GM19372 (cell line): ENCODE measurements around the gene TMEM175.
"Not testable (repeated sequence)": the region's sequence is repeated elsewhere in the genome, so short reads cannot be mapped to it uniquely, and the experiment has no call there.

Experiments used
- ATAC-seq: cut with Tn5 transposase; IDR thresholded peaks from one replicate; pipeline ENCODE4 v1.9.1; 2021; ENCODE audit warnings: mild to moderate bottlenecking, low read depth, moderate library complexity; ENCODE audit not compliant: unreplicated experiment

The TMEM175 gene

DNA sequence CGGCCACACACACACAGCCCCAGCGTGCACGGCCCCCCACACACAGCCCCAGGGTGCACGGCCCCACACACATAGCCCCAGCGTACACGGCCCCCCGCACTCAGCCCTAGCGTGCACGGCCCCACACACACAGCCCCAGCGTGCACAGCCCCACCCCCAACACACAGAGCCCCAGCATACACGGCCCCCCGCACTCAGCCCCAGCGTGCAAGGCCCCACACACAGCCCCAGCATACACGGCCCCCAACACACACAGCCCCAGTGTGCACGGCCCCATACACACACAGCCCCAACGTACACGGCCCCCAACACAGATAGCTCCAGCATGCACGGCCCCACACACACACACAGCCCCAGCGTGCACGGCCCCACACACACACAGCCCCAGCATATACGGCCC lies 17.7 kb upstream of the TMEM175 start:
- ATAC-seq, result no peak

DNA sequence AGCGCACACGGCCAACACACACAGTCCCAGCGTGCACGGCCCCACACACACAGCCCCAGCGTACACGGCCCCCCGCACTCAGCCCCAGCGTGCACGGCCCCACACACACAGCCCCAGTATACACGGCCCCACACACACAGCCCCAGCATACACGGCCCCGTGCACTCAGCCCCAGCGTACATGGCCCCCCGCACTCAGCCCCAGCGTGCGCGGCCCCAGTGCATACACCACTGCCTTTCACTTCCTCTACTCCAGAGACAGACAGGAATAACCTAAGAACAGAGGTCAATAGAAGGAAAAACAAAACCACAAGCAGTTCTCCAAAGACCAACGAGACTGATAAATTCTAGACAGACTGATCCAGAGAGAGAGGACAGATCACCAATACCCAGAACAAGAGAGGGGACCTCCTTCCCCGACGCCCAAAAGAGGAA lies 17.2 kb upstream of the TMEM175 start:
- ATAC-seq, result no peak

DNA sequence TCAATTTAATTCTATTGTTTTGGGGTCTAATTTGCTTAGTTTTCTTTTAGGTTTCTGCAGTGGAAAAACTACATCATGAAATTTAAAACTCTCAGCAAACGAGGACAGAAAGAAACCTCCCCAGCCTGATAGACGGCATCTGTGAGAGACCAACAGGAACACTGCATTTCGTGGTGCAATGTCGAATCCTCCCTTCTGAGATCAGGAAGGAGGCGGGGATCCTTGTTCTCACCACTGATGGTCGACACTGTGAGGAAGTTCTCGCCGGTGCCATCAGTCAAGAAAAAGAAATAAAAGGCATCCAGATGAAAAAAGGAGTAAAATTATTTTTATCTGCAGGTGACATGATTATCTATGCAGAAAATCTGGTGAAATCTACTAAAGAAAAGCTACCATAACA lies 16.7 kb upstream of the TMEM175 start:
- ATAC-seq, result no peak

DNA sequence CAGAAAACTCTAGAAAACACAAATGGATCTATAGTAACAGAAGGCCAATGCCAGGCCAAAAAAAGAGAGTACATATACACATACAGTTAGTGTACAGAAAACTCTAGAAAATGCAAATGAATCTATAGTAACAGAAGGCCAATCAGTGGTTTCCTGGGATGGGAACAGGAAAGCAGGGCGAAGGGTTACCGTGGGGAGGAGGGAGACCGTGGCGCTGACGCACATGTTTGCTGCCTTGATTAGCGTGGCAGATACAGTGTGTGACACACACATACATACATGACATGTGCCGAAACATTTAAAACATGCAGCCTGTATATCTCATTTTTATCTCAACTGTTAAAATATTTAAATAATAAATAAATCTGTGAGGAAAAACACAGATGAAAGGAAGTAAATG lies 14.8 kb upstream of the TMEM175 start:
- no peak for ATAC-seq

DNA sequence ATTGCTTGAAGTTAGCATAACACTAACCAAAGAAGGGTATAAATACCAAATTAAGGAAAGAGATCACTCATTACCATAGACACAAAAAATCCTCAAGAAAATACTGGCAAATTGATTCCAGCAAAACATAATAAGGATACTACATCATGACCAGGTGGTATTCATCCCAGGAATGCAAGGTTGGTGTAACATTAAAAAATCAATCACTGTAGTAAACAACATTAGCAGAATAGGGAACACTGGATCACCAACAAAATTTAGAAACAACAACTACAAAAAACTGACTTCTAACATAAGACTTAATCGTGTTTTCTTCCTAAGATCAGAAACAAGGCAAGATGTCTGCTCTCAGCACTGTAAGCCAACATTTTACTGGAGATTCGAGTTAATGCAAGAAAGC lies 14.3 kb upstream of the TMEM175 start:
- no peak for ATAC-seq

DNA sequence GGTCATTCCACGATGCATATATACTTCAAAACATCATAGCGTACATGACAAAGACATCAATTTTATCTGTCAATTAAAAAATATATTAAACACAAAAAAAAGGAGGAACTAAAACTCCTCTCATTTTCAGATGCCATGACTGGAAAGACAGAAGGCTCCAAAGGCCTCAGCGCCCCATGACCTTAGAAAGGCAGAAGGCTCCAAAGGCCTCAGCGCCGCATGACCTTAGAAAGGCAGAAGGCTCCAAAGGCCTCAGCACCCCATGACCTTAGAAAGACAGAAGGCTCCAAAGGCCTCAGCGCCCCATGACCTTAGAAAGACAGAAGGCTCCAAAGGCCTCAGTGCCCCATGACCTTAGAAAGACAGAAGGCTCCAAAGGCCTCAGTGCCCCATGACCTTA lies 13.7 kb upstream of the TMEM175 start:
- not testable (repeated sequence) for ATAC-seq

DNA sequence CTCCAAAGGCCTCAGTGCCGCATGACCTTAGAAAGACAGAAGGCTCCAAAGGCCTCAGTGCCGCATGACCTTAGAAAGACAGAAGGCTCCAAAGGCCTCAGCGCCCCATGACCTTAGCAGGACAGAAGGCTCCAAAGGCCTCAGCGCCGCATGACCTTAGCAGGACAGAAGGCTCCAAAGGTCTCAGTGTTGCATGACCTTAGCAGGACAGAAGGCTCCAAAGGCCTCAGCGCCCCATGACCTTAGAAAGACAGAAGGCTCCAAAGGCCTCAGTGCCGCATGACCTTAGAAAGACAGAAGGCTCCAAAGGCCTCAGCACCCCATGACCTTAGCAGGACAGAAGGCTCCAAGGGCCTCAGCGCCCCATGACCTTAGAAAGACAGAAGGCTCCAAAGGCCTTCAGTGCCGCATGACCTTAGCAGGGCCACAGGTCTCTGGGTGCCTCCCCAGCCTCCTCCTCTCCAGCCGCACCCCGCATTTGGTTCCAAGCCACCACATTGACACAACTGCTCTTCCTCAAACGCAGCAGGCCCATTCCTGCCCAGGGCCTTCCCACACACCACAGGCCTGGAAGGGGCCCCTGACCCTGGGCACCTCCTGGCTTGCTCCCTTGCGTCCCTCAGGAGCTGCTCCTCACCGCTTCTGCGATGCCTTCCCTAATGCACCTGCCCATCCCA lies 13.1 kb upstream of the TMEM175 start:
- not testable (repeated sequence) for ATAC-seq

DNA sequence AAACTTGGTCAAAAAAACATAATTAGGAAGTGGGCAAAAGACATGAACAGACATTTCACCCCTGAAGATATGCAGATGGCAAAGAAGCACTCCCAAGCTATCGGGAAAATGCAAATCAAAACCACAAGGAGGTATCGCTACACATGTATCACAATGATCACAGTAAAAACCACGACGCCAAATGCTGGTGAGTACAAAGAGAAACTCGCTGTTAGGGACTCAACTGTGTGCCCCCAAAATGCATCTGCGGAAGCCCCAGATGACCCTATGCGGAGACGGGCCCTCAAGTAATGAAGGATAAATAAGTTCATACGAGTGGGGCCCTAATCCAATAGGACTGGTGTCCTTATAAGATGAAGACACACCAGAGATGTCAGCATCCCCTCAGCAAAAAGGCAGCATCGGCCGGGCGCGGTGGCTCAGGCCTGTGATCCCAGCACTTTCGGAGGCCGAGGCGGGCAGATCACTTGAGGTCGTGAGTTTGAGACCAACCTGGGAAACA lies 10.4 kb upstream of the TMEM175 start:
- ATAC-seq, result no peak

DNA sequence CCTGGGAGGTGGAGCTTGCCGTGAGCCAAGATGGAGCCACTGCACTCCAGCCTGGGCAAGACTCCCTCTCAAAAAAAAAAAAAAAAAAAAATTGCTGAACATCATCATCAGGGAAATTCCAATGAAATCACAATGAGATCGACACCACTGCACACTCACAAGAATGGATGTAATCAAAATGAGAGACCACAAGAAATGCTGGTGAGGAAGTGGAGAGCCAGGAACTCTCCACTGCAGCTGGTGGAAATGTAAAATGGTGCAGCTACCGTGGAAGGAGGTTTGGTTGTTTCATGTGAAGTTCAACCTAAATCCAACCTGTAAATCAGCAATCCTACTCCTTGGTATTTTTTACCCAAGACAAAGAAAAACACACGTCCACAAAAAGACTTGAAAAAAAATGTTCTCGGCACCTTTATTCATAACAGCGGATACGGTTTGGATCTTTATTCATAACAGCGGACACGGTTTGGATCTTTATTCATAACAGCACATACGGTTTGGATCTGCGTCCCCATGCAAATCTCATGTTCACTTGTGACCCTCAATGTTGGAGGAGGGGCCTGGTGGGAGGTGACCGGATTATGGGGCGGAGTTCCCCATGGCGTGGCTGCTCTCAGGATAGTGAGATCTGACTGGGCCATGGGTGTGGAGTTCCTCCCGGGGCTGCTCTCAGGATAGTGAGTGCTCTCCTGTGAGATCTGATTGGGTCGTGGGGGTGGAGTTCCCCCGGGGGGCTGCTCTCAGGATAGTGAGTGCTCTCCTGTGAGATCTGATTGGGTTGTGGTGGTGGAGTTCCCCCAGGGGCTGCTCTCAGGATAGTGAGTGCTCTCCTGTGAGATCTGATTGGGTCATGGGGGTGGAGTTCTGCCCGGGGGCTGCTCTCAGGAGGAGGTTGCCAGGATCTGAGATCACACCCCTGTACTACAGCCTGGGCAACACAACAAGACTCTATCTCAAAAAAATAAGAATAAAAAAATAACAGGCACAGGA lies 7.9 kb upstream of the TMEM175 start:
- no peak for ATAC-seq

DNA sequence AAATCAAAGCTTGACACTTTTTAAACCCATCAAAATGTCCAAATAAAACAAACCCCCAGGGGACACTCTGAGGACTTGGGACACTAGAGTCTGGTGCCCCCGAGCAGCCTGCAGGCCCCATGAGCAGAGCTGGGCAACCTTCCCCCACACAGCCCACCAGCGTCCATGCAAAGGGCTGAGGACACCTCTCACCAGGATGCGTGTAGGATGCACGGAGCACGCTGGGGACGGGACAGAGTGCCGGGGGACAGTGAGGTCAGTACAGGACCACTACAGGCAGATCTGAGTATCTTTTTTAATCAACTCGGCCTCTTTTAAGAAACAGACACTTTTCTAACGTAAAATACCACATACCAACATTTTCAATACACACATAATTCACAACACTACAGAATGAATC lies 7.1 kb upstream of the TMEM175 start:
- ATAC-seq, result no peak

DNA sequence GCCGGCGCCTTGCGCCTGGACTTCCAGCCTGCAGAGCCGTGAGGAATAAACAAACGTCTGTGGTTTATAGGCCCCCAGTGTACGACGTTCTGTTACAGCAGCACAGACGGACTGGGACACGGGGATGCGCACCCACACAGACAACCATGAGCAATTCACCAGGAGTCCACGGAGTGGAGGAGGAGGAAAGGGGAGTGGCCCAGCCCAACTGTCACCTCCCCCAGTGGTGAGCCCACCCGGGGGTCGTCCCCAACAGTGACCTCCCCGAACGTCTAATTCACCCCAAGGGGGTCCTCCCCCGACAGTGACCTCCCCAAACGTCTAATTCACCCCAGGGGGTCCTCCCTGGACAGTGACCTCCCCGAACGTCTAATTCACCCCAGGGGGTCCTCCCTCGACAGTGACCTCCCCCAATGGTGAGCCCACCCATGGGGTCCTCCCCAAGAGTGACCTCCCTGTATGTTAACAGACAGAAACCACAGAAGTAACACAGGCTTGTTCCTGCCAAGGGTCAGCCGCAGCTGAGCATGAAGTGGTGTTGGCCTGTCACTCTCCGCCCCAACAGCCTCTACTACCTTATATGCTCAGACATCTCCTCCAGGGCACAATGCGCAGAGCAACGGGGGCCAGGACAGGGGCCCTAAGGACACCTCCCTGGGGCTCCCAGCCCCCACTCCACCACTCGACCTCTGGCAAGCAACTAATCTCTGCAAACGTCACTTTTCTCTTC lies 6.3 kb upstream of the TMEM175 start:
- no peak for ATAC-seq

DNA sequence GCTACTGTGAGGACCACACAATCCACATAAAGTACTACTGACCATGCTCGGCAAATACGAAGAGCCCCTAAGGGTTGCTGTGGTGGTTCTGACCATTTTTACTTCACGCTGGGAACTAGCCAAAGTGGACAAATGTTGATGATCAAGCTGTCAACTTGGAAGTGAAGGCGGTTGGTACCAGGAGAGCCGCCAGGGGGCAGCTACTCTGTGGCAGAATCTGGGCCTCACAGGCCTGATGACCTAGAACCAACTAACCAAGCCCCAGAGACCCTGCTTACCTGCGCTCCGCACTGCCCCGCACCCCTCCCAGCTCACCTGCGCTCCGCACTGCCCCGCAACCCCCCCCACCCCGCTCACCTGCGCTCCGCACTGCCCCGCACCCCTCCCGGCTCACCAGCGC lies 5.7 kb upstream of the TMEM175 start:
- no peak for ATAC-seq

DNA sequence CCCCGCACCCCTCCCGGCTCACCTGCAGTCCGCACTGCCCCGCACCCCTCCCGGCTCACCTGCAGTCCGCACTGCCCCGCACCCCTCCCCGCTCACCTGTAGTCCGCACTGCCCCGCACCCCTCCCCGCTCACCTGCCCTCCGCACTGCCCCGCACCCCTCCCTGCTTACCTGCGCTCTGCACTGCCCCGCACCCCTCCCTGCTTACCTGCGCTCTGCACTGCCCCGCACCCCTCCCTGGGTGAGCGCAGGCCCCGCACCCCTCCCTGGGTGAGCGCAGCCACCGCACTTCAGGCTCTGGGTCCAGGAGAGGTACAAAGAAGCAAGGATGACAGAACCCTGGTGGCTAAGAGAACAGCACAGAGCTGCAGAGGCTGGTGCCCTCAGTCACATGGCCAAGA lies 4.7 kb upstream of the TMEM175 start:
- not testable (repeated sequence) for ATAC-seq

DNA sequence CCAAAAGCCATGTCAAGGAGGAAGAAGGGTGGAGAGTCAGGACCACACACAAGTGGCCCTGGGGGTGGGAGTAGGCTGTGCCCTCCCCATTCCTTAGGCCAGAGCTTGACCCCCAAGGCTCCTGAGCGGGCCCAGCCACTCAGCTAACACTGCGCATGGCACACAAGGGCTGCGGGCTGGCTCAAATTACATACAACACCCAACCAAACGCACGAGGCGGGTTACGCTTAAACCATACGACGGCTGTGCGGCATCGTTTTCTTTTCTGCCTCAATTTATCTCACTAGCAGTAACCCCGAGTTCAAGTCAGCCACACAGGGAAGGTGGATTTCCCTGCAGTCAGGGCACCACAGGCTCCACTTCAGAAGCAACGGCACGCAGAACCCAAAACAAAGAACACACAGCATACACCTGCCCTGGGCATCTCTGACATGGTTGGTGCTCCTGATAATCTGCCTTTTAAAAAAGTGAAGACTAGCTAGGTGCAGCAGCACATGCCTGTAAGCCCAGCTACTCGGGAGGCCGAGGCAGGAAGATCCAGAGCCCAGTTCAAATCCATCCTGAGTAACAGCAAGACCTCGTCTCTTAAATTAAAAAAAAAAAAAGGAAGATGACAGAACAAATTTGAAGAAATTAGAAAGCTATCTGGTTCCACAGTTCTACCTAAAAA lies 3.0 kb upstream of the TMEM175 start:
- no peak for ATAC-seq

DNA sequence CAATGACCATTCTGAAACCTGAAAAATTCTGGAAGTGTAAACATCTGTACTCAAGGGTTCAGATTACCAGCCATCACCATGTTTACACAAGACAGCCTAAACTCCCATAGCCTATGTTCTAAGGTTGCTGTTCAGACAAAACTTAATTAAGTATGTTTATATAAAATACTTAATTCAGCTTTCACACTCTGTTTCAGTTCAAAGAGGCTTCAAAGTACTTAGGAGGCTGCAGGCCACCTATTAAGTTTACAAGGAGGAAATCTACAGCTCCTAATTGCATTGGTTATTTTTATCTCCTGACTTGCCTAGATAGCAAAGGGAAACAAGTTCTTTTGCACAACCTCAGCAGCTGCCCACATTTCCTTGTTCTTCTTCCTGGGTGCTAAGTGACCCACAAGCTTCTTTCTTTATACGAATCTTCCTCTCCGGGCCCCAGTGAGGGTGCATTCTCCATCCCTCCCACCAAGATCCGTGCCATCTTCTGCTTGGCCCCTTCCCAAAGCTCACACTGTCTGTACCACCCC lies 2.2 kb upstream of the TMEM175 start:
- ATAC-seq, result no peak

DNA sequence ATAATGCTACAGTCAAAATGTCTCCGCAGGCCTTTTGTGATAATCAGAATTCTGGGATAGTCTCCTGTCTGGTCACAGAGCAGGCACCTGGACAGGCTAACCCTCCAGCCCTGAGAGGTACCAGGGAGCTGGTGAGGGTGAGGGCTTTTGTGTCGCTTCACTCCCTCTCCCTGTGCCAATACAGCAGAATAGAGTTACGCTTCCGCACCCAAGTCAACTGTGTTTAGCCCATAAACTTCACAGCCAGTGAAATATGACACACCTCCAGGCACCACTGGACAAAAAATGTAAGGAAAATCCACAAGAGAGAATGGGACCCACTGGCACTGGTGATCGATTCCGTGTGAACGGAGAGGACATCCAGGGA lies 1.4 kb upstream of the TMEM175 start:
- ATAC-seq, result no peak

DNA sequence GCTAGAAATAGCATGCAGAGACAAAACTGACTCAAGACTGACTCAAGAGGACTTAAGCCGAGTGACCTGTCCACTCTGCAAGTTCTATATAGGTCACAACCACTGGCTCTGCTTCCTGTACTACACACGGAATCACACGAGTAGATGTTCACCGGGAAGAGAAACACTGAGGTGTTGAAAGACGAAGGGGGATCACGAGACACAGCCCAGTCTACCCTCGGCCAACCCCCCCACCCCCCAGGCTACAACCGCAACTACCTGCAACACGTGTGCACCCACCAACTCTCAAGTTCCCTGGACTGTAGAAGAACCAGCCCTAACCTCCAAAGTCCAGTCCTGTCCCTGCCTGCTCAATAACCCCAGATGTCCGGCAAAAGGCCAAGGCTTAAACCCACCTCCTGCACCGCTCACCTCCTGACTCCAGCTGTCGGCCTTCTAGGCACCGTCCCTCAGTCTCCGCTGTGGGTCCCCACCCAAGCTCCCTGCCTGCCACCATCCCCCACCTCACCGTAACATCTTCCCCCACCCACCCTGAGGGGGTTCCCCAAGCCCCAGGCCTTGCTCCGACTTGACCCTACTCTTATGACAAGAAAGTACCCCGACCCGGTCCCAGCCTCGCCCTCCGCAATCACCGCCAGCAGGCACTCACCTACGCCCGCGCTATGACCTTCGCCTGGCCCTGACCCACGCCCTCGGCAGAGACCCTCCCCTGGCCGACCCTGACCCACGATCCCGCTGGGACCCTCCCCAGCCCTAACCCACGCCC lies 883 bp upstream of the TMEM175 start:
- peak; percentile 1 for ATAC-seq

DNA sequence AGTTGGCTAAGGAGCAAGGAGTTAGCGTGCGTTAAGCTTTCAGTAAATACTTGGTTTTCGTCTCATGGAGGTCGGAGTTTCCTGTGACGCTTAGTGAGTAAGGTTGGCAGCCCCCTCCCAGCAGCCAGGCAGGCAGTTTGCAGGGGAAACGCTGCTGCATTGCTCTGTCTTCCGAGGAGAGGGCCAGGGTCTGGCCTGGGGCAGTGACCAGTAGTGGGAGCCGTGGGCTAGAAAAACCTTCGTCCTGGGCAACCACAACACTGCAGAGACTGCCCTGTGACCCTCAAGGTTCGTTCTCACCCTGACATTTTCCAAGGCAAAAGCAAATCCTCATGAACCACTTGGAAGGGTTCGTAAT lies 432 bp downstream of the TMEM175 start:
- ATAC-seq, result no peak

DNA sequence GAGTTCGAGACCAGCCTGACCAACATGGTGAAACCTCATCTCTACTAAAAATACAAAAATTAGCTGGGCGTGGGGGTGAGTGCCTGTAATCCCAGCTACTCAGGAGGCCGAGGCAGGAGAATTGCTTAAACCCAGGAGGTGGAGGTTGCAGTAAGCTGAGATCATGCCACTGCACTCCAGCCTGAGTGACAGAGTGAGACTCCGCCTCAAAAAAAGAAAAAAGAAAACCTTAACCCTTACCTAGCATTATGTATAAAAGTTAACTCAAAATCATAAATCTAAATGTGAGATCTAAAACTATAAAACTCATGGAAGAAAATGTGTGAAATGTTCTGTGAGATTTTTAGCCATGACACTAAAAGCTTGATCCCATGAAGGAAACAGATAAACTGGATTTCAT lies 7.2 kb downstream of the TMEM175 start:
- not testable (repeated sequence) for ATAC-seq
